Natural killer cell (primary cell): ENCODE measurements around the gene LPIN1. TPM values are rescaled to one million over a fixed set of nuclear protein-coding genes. Genes with fewer than 3 reads are reported as not detected.

Experiments
- ATAC-seq, 3 donors: fragments of 150-1000 bp in 2 of 3; fragments of 200-7000 bp in 1 of 3; cut with Tn5 transposase; 1 replicate in 1 of 3; 2 replicates in 2 of 3; pipeline ENCODE4 v1.10.0; 2021; ENCODE audit warnings: mild to moderate bottlenecking in 2 of 3, moderate library complexity in 2 of 3
- DNase-seq, 2 donors: peaks; one replicate each; pipeline versions ENCODE4 v3.0.0 to v3.0.0-alpha.2; 2013 to 2021; ENCODE audit warnings: mixed read lengths in 1 of 2
- H3K27ac ChIP-seq: one replicate; pipeline ENCODE4 v1.5.1; 2013; ENCODE audit warnings: mild to moderate bottlenecking, low read length
- H3K27me3 ChIP-seq: one replicate; pipeline ENCODE4 v1.6.1; 2013; ENCODE audit warnings: low read length; ENCODE audit not compliant: control insufficient read depth, insufficient read depth
- H3K36me3 ChIP-seq: one replicate; pipeline ENCODE4 v1.6.1; 2013; ENCODE audit warnings: low read length; ENCODE audit not compliant: control insufficient read depth, insufficient read depth
- H3K4me1 ChIP-seq: one replicate; pipeline ENCODE4 v1.6.1; 2013; ENCODE audit warnings: low read length; ENCODE audit not compliant: control insufficient read depth, insufficient read depth
- H3K4me3 ChIP-seq: one replicate; pipeline ENCODE4 v1.5.1; 2013; ENCODE audit warnings: low read length
- H3K9me3 ChIP-seq: one replicate; pipeline ENCODE4 v1.6.1; 2013; ENCODE audit warnings: low read length; ENCODE audit not compliant: control insufficient read depth, insufficient read depth
- H3K27ac Mint-ChIP-seq, 2 donors: one replicate each; pipeline ENCODE4 v1.8.0; 2022; ENCODE audit warnings: mild to moderate bottlenecking in 2 of 2, mixed read lengths in 2 of 2, moderate library complexity in 1 of 2
- H3K27me3 Mint-ChIP-seq, 2 donors: one replicate each; pipeline ENCODE4 v1.8.0; 2022; ENCODE audit warnings: low read depth in 2 of 2, mixed read lengths in 2 of 2
- H3K36me3 Mint-ChIP-seq: one replicate; pipeline ENCODE4 v1.8.0; 2022; ENCODE audit warnings: mixed read lengths
- H3K4me1 Mint-ChIP-seq, 2 donors: one replicate each; pipeline ENCODE4 v1.8.0; 2022; ENCODE audit warnings: mixed read lengths in 2 of 2
- H3K4me3 Mint-ChIP-seq: one replicate; pipeline ENCODE4 v1.8.0; 2022; ENCODE audit warnings: mild to moderate bottlenecking, moderate library complexity, mixed read lengths
- H3K9me3 Mint-ChIP-seq, 2 donors: one replicate each; pipeline ENCODE4 v1.8.0; 2022; ENCODE audit warnings: mixed read lengths in 2 of 2
- CTCF ChIP-seq: fragments of 200-600 bp; IDR thresholded peaks from one replicate; pipeline ENCODE4 v1.8.0; 2022; ENCODE audit warnings: antibody characterized with exemption
- WGBS: methylation state at CpG from one replicate; pipeline ENCODE4 v1.1.7; 2013; ENCODE audit warnings: missing lambda C conversion rate; ENCODE audit not compliant: insufficient coverage; 5-methylcytosine and 5-hydroxymethylcytosine counted together
- intact Hi-C: fragments of 100-400 bp; cut with micrococcal nuclease; formaldehyde crosslinking; loops from one replicate; pipeline ENCODE4 v1.14.2; 2022
- total RNA-seq, 4 donors: library from RNA; stranded (reverse); fragments of 120-200 nt in 1 of 4; gene quantifications; one replicate each; pipeline versions ENCODE4 v1.2.3 to v1.2.4, GENCODE V29; 2013 to 2022

The LPIN1 gene
- total RNA-seq, 3 donors from 2014 or later (not counting 1 experiment from before 2014, with no cell fraction given), result 95.0 to 122 (median 118) TPM

- ATAC-seq (no peak), DNase-seq (no peak)
- no peaks in the 10 kb centered on the region for H3K27me3 Mint-ChIP-seq
- no peak for TF ChIP-seq CTCF
- no peak overlapping the region for H3K27ac ChIP-seq
- H3K27ac Mint-ChIP-seq, result peak overlapping the region in 1 of 2 donors; percentile 32
- H3K36me3 Mint-ChIP-seq, result peaks cover 27% of the 10 kb centered on the region
- 87% methylated on average over 5 of the region's 7 CpGs for WGBS
- H3K36me3 ChIP-seq, result peaks cover 84% of the 10 kb centered on the region
- no peak overlapping the region for H3K4me3 Mint-ChIP-seq
- no peaks in the 10 kb centered on the region for H3K9me3 Mint-ChIP-seq
- H3K4me1 Mint-ChIP-seq, result peaks cover 6 to 8% of the 10 kb centered on the region in 2 donors
- intact Hi-C loops, result no loop called here
- H3K9me3 ChIP-seq, result no peaks in the 10 kb centered on the region
- H3K27me3 ChIP-seq, result no peaks in the 10 kb centered on the region
- no peak overlapping the region for H3K4me3 ChIP-seq
- no peaks in the 10 kb centered on the region for H3K4me1 ChIP-seq
Measured at GRCh38 chr2:11788461-11789124, 42.2 kb downstream of the LPIN1 start.

- DNase-seq (no peak), ATAC-seq (no peak)
- Histone ChIP-seq H3K36me3 (peaks cover 89% of the 10 kb centered on the region), H3K4me3 (no peak overlapping the region), H3K9me3 (no peaks in the 10 kb centered on the region), H3K27me3 (no peaks in the 10 kb centered on the region), H3K27ac (no peak overlapping the region), H3K4me1 (no peaks in the 10 kb centered on the region)
- TF ChIP-seq CTCF, result no peak
- peaks cover 33% of the 10 kb centered on the region for H3K36me3 Mint-ChIP-seq
- 99% methylated on average over 13 of the region's 13 CpGs for WGBS
- no peaks in the 10 kb centered on the region for H3K27me3 Mint-ChIP-seq
- intact Hi-C loops, result no loop called here
- H3K9me3 Mint-ChIP-seq, result no peaks in the 10 kb centered on the region
- H3K4me3 Mint-ChIP-seq, result no peak overlapping the region
- H3K27ac Mint-ChIP-seq, result no peak overlapping the region
- peaks cover 6 to 8% of the 10 kb centered on the region in 2 donors for H3K4me1 Mint-ChIP-seq
Measured at GRCh38 chr2:11789243-11789642, 42.8 kb downstream of the LPIN1 start.

GRCh38 chr2:11790228-11790627 lies 43.8 kb downstream of the LPIN1 start:
- no peak for TF ChIP-seq CTCF
- Mint-ChIP-seq H3K9me3 (no peaks in the 10 kb centered on the region), H3K4me1 (peaks cover 5 to 6% of the 10 kb centered on the region in 2 donors), H3K27ac (no peak overlapping the region), H3K36me3 (peaks cover 41% of the 10 kb centered on the region), H3K27me3 (no peaks in the 10 kb centered on the region), H3K4me3 (no peak overlapping the region)
- Histone ChIP-seq H3K36me3 (peaks cover 89% of the 10 kb centered on the region), H3K4me3 (no peak overlapping the region), H3K27me3 (no peaks in the 10 kb centered on the region), H3K4me1 (no peaks in the 10 kb centered on the region), H3K27ac (no peak overlapping the region), H3K9me3 (no peaks in the 10 kb centered on the region)
- intact Hi-C loops, result no loop called here
- ATAC-seq (no peak), DNase-seq (no peak)
- WGBS, result 83% methylated on average over 7 of the region's 7 CpGs

- ATAC-seq (no peak), DNase-seq (no peak)
- TF ChIP-seq CTCF, result no peak
- H3K36me3 ChIP-seq, result peaks cover 80% of the 10 kb centered on the region
- H3K4me1 ChIP-seq, result no peaks in the 10 kb centered on the region
- Mint-ChIP-seq H3K27me3 (no peaks in the 10 kb centered on the region), H3K27ac (no peak overlapping the region), H3K4me1 (peaks cover 10 to 13% of the 10 kb centered on the region in 2 donors), H3K36me3 (peaks cover 60% of the 10 kb centered on the region), H3K9me3 (no peaks in the 10 kb centered on the region), H3K4me3 (no peak overlapping the region)
- intact Hi-C loops, result no loop called here
- no peaks in the 10 kb centered on the region for H3K27me3 ChIP-seq
- no peak overlapping the region for H3K4me3 ChIP-seq
- 100% methylated on average over 2 of the region's 2 CpGs for WGBS
- H3K9me3 ChIP-seq, result no peaks in the 10 kb centered on the region
- H3K27ac ChIP-seq, result no peak overlapping the region
Measured at GRCh38 chr2:11795590-11795989, 49.2 kb downstream of the LPIN1 start.
